Fibroblast of mammary gland (primary cell): ENCODE measurements around the gene SLC32A1.

Experiments
- DNase-seq: peaks from one replicate; pipeline ENCODE4 v3.0.0-alpha.2; 2010; ENCODE audit warnings: low read depth
- H3K4me3 ChIP-seq: 2 replicates; pipeline ENCODE4 v1.5.1; 2011; ENCODE audit warnings: low read depth, mild to moderate bottlenecking, low read length, moderate library complexity; ENCODE audit not compliant: control insufficient read depth
- TF ChIP-seq, protein P1 (sequence below): conservative IDR thresholded peaks from 2 replicates; pipeline ENCODE4 v1.5.1; 2011; ENCODE audit warnings: low read depth, low read length, inconsistent platforms; ENCODE audit not compliant: control insufficient read depth, insufficient read depth

Gene SLC32A1

GRCh38 chr20:38706509-38706908, 17.8 kb upstream of the SLC32A1 start:
- no peak for DNase-seq
- TF ChIP-seq, protein P1, sequence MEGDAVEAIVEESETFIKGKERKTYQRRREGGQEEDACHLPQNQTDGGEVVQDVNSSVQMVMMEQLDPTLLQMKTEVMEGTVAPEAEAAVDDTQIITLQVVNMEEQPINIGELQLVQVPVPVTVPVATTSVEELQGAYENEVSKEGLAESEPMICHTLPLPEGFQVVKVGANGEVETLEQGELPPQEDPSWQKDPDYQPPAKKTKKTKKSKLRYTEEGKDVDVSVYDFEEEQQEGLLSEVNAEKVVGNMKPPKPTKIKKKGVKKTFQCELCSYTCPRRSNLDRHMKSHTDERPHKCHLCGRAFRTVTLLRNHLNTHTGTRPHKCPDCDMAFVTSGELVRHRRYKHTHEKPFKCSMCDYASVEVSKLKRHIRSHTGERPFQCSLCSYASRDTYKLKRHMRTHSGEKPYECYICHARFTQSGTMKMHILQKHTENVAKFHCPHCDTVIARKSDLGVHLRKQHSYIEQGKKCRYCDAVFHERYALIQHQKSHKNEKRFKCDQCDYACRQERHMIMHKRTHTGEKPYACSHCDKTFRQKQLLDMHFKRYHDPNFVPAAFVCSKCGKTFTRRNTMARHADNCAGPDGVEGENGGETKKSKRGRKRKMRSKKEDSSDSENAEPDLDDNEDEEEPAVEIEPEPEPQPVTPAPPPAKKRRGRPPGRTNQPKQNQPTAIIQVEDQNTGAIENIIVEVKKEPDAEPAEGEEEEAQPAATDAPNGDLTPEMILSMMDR, result no peak
- no peak overlapping the region for H3K4me3 ChIP-seq

DNA sequence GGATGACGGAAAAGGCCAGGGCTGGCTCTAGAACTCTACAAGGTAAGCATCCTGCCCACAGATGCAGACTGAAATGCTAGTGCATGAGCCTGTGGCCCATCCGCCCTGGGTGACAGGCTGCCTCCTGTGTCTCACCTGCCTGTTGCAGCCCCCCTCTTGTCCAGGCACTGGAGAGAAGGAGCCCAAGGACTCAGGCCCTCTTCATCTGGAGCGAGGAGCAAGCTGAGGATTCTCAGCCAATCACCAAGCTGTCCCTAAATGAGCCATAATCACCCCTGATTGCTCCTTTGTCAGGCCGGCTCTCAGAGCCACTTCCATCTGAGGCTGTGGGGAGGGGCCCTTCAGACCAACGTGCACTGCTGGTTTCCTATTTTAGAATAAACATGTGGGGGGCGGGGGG, 10.0 kb upstream of the SLC32A1 start:
- H3K4me3 ChIP-seq, result no peak overlapping the region
- DNase-seq, result no peak
- TF ChIP-seq, protein P1, result no peak

DNA sequence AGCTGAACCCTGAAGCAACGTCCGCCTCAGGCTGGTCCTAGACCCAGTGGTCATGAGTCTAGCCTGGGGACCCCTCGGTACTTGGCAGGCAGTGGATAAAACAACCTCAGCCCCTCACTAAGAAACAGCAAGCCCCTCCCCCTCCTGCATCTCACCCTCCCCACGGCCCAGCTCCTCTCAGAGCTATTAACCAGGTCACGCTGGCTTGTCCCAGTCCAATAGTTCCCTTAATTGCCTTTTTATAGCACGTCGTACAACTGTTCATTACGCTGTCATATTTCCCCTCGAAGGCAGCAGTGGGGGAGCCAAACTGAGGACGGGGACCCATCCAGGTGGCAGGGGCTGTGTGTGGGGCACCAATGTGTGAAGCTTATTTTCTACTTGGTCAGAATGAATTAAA, 8.6 kb upstream of the SLC32A1 start:
- no peak overlapping the region for H3K4me3 ChIP-seq
- DNase-seq, result no peak
- TF ChIP-seq, protein P1, result no peak

DNA sequence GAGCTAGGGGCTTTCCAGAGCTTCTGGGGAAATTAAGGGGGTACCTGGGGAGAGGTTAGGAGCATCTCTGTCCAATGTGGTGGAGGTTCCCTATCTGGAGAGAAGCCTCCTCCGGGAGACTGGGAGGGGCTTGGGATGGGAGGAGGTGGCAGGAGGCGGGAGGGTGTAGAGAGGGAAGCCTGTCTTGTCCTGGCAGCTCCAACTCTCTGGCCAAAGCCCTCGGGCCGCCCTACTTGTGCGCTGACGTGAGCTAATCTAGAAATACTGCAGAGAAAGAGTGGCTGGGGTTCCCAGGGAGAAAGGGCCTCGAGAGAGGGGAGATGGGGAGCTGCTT, 1.6 kb upstream of the SLC32A1 start:
- TF ChIP-seq, protein P1, result no peak
- H3K4me3 ChIP-seq, result no peak overlapping the region
- DNase-seq, result no peak

- H3K4me3 ChIP-seq, result no peak overlapping the region
- TF ChIP-seq, protein P1, result no peak
- peak; percentile 54 for DNase-seq
Observed at GRCh38 chr20:38723017-38723847, 1.1 kb upstream of the SLC32A1 start.

DNA sequence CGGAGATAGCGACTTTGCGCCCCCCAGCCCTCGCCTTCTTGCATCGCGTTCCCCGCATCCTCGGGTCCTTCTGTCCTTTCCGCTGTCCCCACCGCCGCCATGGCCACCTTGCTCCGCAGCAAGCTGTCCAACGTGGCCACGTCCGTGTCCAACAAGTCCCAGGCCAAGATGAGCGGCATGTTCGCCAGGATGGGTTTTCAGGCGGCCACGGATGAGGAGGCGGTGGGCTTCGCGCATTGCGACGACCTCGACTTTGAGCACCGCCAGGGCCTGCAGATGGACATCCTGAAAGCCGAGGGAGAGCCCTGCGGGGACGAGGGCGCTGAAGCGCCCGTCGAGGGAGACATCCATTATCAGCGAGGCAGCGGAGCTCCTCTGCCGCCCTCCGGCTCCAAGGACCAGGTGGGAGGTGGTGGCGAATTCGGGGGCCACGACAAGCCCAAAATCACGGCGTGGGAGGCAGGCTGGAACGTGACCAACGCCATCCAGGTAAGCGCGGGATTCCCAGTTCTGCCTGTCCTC, 401 bp downstream of the SLC32A1 start:
- H3K4me3 ChIP-seq, result no peak overlapping the region
- no peak for DNase-seq
- TF ChIP-seq, protein P1, result no peak
